K562 (cell line): ENCODE measurements around the gene DIP2C. TPM values are rescaled to one million over a fixed set of nuclear protein-coding genes. Genes with fewer than 3 reads are reported as not detected.
"Not testable (repeated sequence)": the region's sequence is repeated elsewhere in the genome, so short reads cannot be mapped to it uniquely, and the experiment has no call there.

ENCODE experiments used
- ATAC-seq: fragments of 200-7000 bp; cut with Tn5 transposase; 3 replicates; pipeline ENCODE4 v1.9.1; 2020; ENCODE audit warnings: moderate library complexity
- BruUV-seq: library from RNA; stranded (reverse); fragments of 400-500 nt; replicated peaks from 2 replicates; lab custom pipeline; 2021; lab: Mats Ljungman, UMichigan
- CTCF ChIA-PET: fragments of 300-600 bp; formaldehyde crosslinking; extraction: SDS; loops from one replicate; lab custom pipeline; 2021; ENCODE audit warnings: low intra/inter-chr PET ratio; lab: Yijun Ruan, JAX
- POLR2A ChIA-PET: fragments of 300-600, 350-650 bp; sonication (Branson Sonifier 250); formaldehyde crosslinking; extraction: SDS; loops from one replicate; lab custom pipeline; 2021; ENCODE audit warnings: antibody characterized with exemption, inconsistent platforms; lab: Yijun Ruan, JAX
- DNase-seq, 4 experiments: peaks; one replicate each; pipeline versions ENCODE4 v3.0.0 to v3.0.0-alpha.2; 2011 to 2018; ENCODE audit warnings: low spot score in 3 of 4, mixed read lengths in 3 of 4; ENCODE audit errors: extremely low read depth in 1 of 4
- FAIRE-seq: peaks from 2 replicates; lab custom pipeline; 2011; peaks lifted over from hg19 to GRCh38; lab: Jason Lieb, UNC
- H2AFZ ChIP-seq: 2 replicates; pipeline ENCODE4 v1.6.0; 2011; ENCODE audit warnings: low read depth, low read length, control low read depth, inconsistent platforms
- H3K27ac ChIP-seq: fragments of 200-600 bp; 3 replicates; pipeline ENCODE4 v1.8.0; 2011; ENCODE audit warnings: low read depth, mild to moderate bottlenecking, control low read depth, inconsistent platforms, low read length, moderate library complexity, mixed read lengths; ENCODE audit errors: extremely low read depth
- H3K27me3 ChIP-seq, 2 experiments: fragments of 300-600 bp in 1 of 2; 2 replicates in 1 of 2; 3 replicates in 1 of 2; pipeline versions ENCODE4 v1.6.0 to v1.8.0; 2011; ENCODE audit warnings: inconsistent platforms in 2 of 2, low read length in 2 of 2, mild to moderate bottlenecking in 1 of 2, mixed read lengths in 1 of 2, moderate library complexity in 1 of 2; ENCODE audit not compliant: control insufficient read depth in 2 of 2, insufficient read depth in 2 of 2
- H3K36me3 ChIP-seq: fragments of 300-600 bp; 3 replicates; pipeline ENCODE4 v1.8.0; 2011; ENCODE audit warnings: mild to moderate bottlenecking, low read length, inconsistent platforms; ENCODE audit not compliant: control insufficient read depth, insufficient read depth
- H3K4me1 ChIP-seq, 2 experiments: fragments of 200-600 bp in 1 of 2; replicated peaks in 1 of 2; 2 replicates in 1 of 2; 3 replicates in 1 of 2; pipeline versions ENCODE4 v1.5.1 to v1.8.0; 2011; ENCODE audit warnings: inconsistent platforms in 2 of 2, low read length in 2 of 2, mild to moderate bottlenecking in 1 of 2, mixed read lengths in 1 of 2, moderate library complexity in 1 of 2; ENCODE audit not compliant: control insufficient read depth in 2 of 2, insufficient read depth in 2 of 2
- H3K4me2 ChIP-seq: 2 replicates; pipeline ENCODE4 v1.6.1; 2011; ENCODE audit warnings: low read length, control low read depth, inconsistent platforms, mixed read lengths; ENCODE audit not compliant: insufficient read depth
- H3K4me3 ChIP-seq: fragments of 200-600 bp; sonication (generic), shearing (Covaris generic); 2 replicates; pipeline ENCODE4 v1.5.1; 2016; ENCODE audit warnings: control low read depth, inconsistent platforms
- H3K79me2 ChIP-seq: fragments of 200-600 bp; 3 replicates; pipeline ENCODE4 v1.8.0; 2011; ENCODE audit warnings: low read length, inconsistent platforms; ENCODE audit not compliant: control insufficient read depth, insufficient read depth
- H3K9ac ChIP-seq, 2 experiments: 2 replicates each; pipeline versions ENCODE4 v1.6.0 to v1.6.1; 2011; ENCODE audit warnings: low read depth in 2 of 2, low read length in 2 of 2, control low read depth in 1 of 2, inconsistent platforms in 1 of 2, mild to moderate bottlenecking in 1 of 2, mixed read lengths in 1 of 2; ENCODE audit not compliant: insufficient read depth in 1 of 2
- H3K9me1 ChIP-seq: one replicate; pipeline ENCODE4 v1.6.0; 2011; ENCODE audit warnings: inconsistent platforms, mild to moderate bottlenecking, low read length, moderate library complexity; ENCODE audit not compliant: control insufficient read depth, insufficient read depth
- H3K9me3 ChIP-seq: replicated peaks from 2 replicates; pipeline ENCODE4 v1.5.1; 2011; ENCODE audit warnings: low read depth, low read length, inconsistent platforms; ENCODE audit not compliant: control insufficient read depth, insufficient read depth
- H4K20me1 ChIP-seq: replicated peaks from 2 replicates; pipeline ENCODE4 v1.6.1; 2011; ENCODE audit warnings: low read length, inconsistent platforms, mixed read lengths; ENCODE audit not compliant: control insufficient read depth, insufficient read depth
- ATF1 ChIP-seq, 2 experiments: fragments of 450-650 bp in 1 of 2; IDR thresholded peaks; 2 replicates each; pipeline ENCODE4 v1.6.1; 2016; ENCODE audit warnings: missing compliant biosample characterization in 1 of 2, missing genetic modification characterization in 1 of 2
- EGR1 ChIP-seq: fragments of 450-650 bp; conservative IDR thresholded peaks from 2 replicates; pipeline ENCODE4 v1.6.1; 2017; ENCODE audit warnings: mild to moderate bottlenecking
- HDAC1 ChIP-seq, 2 experiments: fragments of 450-650 bp; IDR thresholded peaks; 2 replicates each; pipeline ENCODE4 v1.6.1; 2016 to 2017; ENCODE audit warnings: inconsistent platforms in 1 of 2, mild to moderate bottlenecking in 1 of 2, moderate library complexity in 1 of 2
- WHSC1 ChIP-seq: IDR thresholded peaks from one replicate; pipeline ENCODE4 v1.6.1; 2012; ENCODE audit warnings: low read length, control low read depth, inconsistent platforms
- WGBS: fragments of 100-300 bp; shearing (Covaris generic); methylation state at CpG from one replicate; pipeline ENCODE4 v1.1.6; 2016; ENCODE audit warnings: low coverage, mixed read lengths; ENCODE audit not compliant: insufficient coverage; ENCODE audit errors: missing lambda C conversion rate; 5-methylcytosine and 5-hydroxymethylcytosine counted together
- in situ Hi-C: fragments of 300-500 bp; cut with MboI; formaldehyde crosslinking; loops from 4 replicates; pipeline ENCODE4 v1.15.0; 2018; ENCODE audit warnings: inconsistent platforms, mixed read lengths
- intact Hi-C: fragments of 100-400 bp; cut with micrococcal nuclease; formaldehyde crosslinking; loops from 2 replicates; pipeline ENCODE4 v1.14.2; 2022
- polyA plus RNA-seq, 8 experiments: library from polyadenylated mRNA; depleted of rRNA in 4 of 8; stranded (reverse) in 5 of 8; unstranded in 3 of 8; fragments of >200 nt; fragmentation: Nextera tagmentation in 2 of 8; fragmentation: Illumina TruSeq in 1 of 8; extraction: Ambion mirVana in 2 of 8; extraction: Trizol in 1 of 8; gene quantifications; 2 replicates each; pipeline versions ENCODE4 v1.2.1 to v1.2.3, GENCODE V29; 2011 to 2014; ENCODE audit warnings: inconsistent platforms in 1 of 8, missing spikeins in 1 of 8
- total RNA-seq, 7 experiments: library from RNA; depleted of rRNA in 6 of 7; stranded (reverse); fragments of >200 nt in 6 of 7; fragmentation: Illumina TruSeq in 2 of 7; extraction: Trizol in 2 of 7; gene quantifications; 2 replicates each; pipeline versions ENCODE4 v1.2.1 to v1.2.3, GENCODE V29; 2011 to 2021; ENCODE audit warnings: low replicate concordance in 1 of 7

Gene DIP2C
- total and polyA plus RNA-seq, 9 of the 15 experiments (the other 6 are each of a cell fraction or from before 2014, with no cell fraction given) = 0.01 TPM; not detected in 8

- H3K36me3 ChIP-seq, H3K4me1 ChIP-seq, CTCF ChIA-PET, H3K27ac ChIP-seq, POLR2A ChIA-PET, H3K9me1 ChIP-seq, in situ Hi-C loops, H3K9me3 ChIP-seq, DNase-seq, ATAC-seq, H4K20me1 ChIP-seq, H3K79me2 ChIP-seq, FAIRE-seq, BruUV-seq, intact Hi-C loops, H3K4me3 ChIP-seq, H3K4me2 ChIP-seq, H2AFZ ChIP-seq, H3K9ac ChIP-seq: not testable (repeated sequence)
- 0 out of 2 replicates have a peak, but pooled peaks have one; percentile 17 for TF ChIP-seq EGR1
- WGBS = 2% methylated on average over 7 of the region's 7 CpGs
- H3K27me3 ChIP-seq = peaks cover 27 to 56% of the 10 kb centered on the region in 2 experiments; a peak in 4 of 5 replicates
These were observed 78.7 kb downstream of the DIP2C start for GRCh38 chr10:610642-611305.

DNA sequence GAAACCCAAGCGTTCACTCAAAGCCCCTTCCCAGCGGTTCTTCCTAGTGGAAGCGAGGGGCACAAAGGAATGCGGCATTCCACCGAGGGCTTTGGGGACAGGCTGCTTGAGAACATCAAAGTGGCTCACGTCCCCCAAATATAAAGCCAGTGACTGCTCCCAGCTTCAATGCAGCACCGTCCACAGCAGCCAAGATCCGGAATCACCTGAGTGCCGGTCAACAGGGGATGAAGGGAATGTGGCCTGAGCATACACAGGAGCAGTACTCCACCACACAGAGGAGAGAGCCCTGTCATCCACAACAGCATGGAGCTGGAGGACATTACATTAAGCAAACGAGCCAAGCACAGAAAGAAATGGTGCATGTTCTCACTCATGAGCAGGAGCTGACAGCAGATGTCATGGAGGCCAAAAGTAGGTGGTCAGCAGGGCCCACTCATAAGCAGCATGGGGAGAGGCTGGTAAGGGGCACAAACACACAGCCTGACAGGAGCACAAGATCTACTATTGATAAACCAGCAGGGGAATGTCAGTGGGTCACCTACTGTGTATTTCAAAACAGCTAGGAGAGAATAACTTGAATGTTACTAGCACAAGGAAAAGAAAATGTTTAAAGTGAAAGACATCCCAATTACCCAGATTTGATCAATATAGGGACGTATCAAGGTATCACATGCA, 79.5 kb downstream of the DIP2C start:
- no peak for FAIRE-seq
- ChIA-PET CTCF (no interaction called here), POLR2A (no interaction called here)
- Histone ChIP-seq H2AFZ (no peak overlapping the region), H3K79me2 (no peaks in the 10 kb centered on the region), H3K4me1 (no peaks in the 10 kb centered on the region), H3K27me3 (peaks cover 25 to 51% of the 10 kb centered on the region in 2 experiments; a peak in 4 of 5 replicates), H4K20me1 (no peaks in the 10 kb centered on the region), H3K4me3 (no peak overlapping the region), H3K9me3 (no peaks in the 10 kb centered on the region), H3K27ac (no peak overlapping the region), H3K4me2 (no peak overlapping the region), H3K9me1 (no peaks in the 10 kb centered on the region), H3K9ac (no peak overlapping the region), H3K36me3 (no peaks in the 10 kb centered on the region)
- TF ChIP-seq ATF1 (CRISPR knock-in tag; IDR thresholded peaks at IDR 0.05) (no peak), ATF1 (tag; IDR thresholded peaks at IDR 0.05) (no peak), WHSC1 (no peak), HDAC1 (IDR thresholded peaks at IDR 0.05) (no peak)
- in situ Hi-C loops = no loop called here
- no TSS peak for BruUV-seq
- intact Hi-C loops = no loop called here
- no peak for DNase-seq
- ATAC-seq = no peak
- WGBS = 5% methylated on average over 11 of the region's 11 CpGs
